DND-41 (cell line): ENCODE measurements around the gene IQCH.

ENCODE experiments used
- CTCF ChIP-seq: IDR thresholded peaks from 2 replicates; pipeline ENCODE4 v1.5.1; 2012; ENCODE audit warnings: borderline replicate concordance, low read length, moderate library complexity, mild to moderate bottlenecking; ENCODE audit not compliant: poor library complexity, severe bottlenecking; ENCODE audit errors: extremely low read depth
- EZH2 ChIP-seq: IDR thresholded peaks from 3 replicates; pipeline ENCODE4 v1.6.1; 2012; ENCODE audit warnings: borderline replicate concordance, low read depth, mild to moderate bottlenecking, moderate library complexity, low read length, inconsistent platforms; ENCODE audit not compliant: severe bottlenecking

GRCh38 chr15:67409175-67409574, 154.6 kb downstream of the IQCH start:
- no peak for TF ChIP-seq EZH2
- TF ChIP-seq CTCF = no peak
